GM18502 (cell line): ENCODE data around the gene FUBP3.

Experiments used
- ATAC-seq: cut with Tn5 transposase; IDR thresholded peaks from one replicate; pipeline ENCODE4 v1.9.1; 2021; ENCODE audit warnings: mild to moderate bottlenecking; ENCODE audit not compliant: unreplicated experiment, poor library complexity

FUBP3 gene

DNA sequence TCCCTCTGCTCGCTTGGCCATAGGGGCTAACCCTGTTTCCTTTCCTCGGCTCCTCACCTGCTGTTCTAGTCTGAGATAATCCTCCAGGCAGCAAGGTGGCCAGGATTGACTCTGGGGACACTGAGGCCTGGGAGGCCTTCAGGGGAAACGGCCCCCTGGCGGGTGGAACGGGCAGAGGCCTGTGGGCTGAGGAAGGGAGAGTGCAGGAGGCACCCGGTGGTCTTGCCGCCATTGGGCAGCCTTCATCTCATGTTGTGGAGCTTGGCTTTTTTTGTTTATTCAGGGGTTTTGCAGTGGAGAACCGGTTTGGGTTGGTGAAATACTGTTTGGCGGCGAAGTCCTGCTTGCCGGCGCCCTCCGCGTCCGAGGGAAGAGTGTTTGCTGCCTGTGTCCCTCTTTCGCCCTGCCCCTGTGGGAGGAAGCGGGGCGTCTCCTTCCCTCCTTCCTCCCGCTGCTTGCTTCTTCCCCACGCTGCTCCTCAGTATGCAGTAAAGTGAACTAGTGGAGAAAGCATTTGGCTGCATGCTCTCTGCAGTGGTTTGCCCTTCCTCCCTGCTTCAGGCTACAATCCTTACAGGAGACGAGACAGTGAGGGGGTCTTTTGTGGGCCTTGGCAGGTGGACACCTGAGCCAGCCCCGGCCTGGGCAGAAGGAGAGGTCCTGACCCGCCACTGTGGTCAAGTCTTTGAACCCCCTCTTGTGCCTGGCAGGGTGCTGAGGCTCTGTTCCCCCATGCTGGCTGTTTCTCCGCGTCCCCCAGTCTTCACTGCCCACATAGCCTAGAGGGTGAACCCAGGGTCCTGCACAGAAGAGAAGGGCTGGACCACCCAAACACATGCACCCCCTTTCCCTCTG lies 54.2 kb downstream of the FUBP3 start:
- ATAC-seq, result no peak

DNA sequence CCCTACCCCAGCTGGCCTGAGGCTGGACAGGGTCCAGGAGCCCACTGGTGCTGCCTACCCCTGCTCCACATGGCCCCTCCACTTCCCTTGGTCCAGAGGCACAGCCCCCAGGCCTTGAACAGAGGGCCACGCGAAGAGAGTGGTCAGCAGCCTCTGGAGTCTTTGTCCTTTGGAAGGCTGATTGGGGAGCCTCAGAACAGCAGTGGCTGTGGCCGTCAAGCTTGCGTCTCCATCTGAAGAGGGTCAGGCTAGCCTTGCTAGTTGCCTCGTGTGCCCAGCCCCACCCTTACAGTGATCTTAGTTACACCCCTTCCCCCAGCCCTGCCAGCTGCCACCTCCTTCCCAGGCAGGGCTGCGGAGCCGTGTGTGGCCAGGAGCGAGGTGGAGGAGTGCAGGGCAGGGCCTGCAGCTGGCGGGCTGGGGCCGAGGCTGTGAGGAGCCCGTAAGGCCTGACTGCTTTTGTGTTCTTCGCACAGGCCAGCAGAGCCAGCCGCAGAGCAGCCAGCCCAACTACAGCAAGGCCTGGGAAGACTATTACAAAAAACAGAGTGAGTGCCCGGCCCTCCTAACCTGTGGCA lies 54.9 kb downstream of the FUBP3 start:
- no peak for ATAC-seq

DNA sequence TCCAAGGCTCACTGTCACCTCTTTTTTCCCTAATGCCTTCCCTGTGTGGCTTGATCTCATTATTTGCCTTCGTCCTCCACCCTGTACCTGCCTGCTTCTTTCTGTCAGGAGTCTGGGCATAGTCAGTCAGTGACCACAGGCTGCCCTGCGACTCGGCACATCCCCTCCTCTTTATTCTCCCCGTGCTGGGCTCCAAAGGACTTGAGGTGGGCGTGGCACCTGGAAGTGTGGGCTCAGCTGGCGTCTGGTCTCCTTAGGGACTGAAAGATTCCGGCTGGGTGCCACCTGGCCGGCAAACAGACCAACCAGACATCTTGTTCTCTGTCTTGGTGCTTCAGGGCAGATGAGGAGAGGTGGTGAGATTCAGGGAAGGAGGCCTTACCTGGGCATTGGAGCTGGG lies 55.4 kb downstream of the FUBP3 start:
- ATAC-seq, result no peak

DNA sequence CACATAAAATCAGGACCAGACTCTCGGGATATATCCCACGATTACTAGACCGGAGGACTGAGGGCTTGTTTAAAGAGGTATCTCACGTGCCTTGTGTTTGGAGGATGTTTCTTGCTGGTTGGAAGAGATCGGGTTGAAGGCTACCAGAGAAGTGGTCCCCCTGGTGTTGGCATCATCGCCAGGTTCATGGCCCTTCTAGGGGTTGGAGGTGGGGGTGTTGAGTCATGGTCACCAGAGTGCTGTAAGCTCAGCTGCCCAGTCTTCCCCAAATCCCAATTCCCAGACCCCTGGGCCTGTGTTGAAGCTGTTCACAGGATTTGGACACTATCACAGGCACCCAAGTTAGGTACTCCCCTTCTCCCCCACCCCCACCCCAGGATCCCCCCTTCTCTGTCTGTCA lies 55.9 kb downstream of the FUBP3 start:
- no peak for ATAC-seq

GRCh38 chr9:130635721-130636647 lies 56.6 kb downstream of the FUBP3 start:
- ATAC-seq, result no peak

DNA sequence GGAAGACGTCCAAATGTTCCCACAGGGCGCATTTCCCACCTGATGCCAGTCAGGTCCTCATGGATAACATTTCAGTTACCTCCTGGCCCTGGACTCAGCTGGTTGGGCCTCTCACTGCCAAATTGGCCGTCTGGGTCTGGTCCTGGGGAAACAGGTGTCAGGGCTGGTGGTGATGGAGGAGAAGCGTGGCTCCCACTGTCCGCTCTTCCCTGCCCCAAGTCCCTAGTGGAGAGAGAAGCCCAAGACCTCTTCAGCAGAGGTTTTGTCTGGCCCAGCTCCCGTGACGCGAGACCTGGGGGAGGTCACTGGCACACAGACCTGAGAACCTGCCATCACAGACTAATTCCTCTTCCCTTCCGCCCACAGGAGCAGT lies 57.3 kb downstream of the FUBP3 start:
- ATAC-seq, result no peak

DNA sequence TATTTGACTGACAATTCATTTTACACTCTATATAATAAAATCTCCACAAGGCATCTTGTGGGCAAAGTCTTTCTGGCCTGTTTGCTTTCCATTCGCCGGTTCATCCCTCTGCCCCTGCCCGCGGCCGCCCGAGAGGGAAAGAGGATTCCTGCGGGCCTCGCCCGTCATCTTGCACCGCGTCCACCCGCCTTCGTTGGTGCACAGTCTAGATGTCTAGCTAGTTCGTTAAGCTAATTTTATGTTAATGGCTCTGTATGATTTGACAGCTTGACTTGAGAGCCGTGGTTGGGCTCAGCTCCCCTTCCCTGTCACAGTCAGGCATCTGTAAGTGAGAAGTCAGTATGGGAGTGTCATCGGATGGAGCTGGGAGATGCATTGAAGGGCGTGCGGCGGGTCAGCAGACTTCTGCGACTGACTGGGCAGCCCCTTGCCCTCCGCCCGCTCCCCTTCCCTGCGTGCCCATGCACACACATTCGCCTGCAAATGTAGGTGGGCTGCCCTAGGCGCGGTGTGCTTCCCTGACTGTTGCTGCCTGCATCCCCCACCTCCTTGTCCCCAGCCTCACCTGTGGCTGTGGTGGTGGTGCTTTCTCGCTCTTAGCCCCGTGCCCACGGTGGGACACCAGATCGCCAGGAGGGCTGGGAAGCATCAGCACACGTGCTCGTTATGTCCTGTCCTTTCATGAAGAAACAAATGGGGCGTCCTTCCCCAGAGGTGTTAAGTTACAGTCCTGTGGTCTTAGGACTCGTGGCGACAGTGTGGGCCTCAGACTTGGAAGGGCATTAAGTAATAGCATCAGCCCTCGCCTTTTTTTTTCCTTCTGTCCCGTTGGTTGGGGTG lies 59.1 kb downstream of the FUBP3 start:
- no peak for ATAC-seq

GRCh38 chr9:130639124-130639765 lies 59.9 kb downstream of the FUBP3 start:
- no peak for ATAC-seq

DNA sequence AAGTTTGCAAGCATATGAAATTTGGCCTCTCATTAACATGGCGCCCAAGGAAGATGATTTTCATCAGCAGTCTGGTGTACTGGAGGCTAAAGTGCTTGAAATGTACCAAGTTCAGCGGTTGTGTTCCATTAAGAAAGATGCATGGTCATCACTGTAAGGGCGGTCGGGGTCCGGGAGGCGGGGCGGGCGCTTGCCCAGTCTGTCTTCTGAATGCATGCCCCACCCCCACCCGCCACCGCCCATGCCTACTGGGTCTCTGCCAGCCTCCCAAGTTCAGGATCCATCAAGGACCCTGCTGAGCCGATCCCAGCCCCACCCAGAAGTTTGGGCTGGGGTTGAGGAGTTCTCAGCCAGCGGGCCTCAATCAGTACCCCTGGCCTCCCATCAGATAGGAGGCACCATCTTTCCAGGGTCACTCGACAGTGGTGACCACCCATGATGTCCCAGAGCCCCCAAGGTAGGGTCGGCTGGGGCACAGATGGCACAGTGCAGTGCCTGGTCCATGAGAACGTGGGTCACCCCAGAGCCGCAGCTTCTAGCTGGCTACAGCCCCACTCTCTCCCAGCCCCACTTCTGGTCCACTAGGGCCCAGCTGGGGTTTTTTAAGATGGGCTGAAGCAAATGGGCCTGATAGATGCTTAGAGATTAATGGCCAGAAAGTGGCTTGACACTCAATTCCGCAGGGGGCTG lies 60.6 kb downstream of the FUBP3 start:
- ATAC-seq, result no peak

DNA sequence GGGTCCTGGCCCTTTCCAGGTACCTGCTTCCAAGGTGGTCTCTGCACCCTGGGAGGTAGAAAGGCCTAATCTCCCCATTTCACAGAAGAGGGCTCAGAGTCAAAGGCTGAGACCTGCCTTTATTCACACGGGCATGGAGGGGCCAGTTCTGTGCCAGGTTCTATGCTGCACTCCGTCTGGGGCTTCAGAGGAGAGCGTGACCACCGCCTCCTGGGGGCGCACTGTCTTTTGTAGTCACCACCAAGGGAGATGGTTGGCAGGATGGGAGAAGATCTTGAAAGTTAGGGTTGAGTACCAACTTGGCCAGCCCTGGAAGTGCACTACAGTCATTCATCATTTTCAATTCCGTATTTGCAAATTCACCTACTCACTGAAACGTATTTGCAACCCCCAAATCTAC lies 61.3 kb downstream of the FUBP3 start:
- no peak for ATAC-seq

DNA sequence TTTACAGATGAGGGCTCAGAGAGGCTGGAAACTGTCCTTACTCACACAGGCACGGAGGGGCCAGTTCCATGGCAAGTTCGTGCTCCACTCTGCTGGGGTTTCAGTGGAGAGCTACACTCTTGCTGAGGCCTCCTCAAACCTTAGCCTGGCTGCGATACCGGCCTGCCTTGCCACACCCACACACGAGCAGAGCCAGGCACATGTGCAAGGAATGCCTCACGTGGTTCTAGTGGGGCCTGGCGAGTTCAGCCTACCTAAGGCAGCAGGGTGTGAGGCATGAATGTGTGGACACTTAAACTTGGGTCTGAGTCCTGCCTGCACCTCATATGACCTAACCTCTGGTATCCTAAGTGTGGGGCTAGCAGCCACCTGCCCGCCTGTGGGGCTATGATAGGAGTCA lies 63.5 kb downstream of the FUBP3 start:
- ATAC-seq, result no peak

- no peak for ATAC-seq
These were observed 71.8 kb downstream of the FUBP3 start for GRCh38 chr9:130651221-130651620.

DNA sequence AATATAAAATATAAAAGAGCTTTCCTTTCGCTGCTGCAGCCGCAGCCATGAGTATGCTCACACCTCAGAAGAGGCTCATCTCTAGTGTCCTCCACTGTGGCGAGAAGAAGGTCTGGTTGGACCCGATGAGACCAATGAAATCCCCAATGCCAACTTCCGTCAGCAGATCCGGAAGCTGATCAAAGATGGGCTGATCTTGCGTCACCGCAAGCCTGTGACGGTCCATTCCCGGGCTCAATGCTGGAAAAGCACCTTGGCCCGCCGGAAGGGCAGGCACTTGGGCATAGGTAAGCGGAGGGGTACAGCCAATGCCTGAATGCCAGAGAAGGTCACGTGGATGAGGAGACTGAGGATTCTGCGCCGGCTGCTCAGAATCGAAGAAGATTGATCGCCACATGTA lies 72.4 kb downstream of the FUBP3 start:
- ATAC-seq, result no peak

DNA sequence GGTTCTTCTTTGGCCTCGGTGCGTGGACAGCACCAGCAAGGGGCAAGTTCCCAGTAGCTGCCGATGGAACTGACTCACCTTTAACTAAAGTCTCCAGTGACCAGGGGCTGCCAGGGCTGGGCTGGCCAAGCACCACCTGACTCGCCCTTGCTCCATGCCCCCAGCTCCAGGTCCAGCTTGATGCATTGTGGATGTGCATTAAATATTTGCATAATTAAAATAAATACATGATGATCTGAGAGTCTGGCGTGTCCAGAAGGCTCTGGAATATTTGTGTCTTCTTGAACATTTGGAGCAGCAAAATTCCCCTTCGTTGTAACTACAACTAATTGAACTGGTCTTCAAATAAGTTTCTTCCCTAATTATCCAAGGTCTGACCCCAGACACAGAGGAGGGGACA lies 75.5 kb downstream of the FUBP3 start:
- no peak for ATAC-seq

DNA sequence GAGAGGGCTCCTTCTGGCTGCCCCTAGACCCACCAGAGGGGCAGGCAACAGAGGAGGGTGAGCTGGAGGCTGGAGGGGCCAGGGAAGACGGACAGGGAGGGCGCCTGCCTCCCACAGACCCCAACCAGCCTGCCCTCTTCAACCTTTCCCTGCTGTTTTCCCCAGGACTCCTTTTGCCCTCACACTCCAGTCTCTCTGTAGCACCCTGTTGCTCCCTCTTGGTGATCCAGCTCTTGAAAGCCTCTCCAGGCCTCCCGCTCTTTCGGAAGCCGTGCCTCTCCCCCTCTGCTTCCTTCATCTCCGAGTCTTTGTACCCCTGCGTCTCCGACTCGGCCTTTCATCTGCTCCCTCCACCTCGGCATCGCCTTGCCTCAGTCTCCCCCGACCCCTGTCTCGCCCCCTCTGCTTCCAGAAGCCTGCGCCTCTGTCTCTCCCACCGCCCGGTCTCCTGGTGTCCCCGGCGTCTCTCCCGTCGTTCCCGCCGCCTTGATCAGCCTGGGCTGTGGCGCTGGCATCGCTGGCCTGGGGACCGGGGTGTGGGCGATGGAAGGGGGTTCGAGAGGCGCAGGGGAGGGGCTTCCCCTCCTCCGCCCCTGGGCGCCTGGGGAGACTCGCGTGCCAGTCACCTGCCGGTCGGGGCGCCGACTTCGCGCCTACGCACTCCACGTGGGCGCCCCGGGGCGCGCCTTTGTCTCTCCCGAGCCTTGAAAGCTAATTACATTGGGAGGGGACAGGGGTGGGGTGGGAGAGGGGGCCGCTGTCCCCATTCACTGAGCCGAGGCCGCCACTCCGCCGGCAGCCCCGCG lies 79.7 kb downstream of the FUBP3 start:
- ATAC-seq, result no peak

DNA sequence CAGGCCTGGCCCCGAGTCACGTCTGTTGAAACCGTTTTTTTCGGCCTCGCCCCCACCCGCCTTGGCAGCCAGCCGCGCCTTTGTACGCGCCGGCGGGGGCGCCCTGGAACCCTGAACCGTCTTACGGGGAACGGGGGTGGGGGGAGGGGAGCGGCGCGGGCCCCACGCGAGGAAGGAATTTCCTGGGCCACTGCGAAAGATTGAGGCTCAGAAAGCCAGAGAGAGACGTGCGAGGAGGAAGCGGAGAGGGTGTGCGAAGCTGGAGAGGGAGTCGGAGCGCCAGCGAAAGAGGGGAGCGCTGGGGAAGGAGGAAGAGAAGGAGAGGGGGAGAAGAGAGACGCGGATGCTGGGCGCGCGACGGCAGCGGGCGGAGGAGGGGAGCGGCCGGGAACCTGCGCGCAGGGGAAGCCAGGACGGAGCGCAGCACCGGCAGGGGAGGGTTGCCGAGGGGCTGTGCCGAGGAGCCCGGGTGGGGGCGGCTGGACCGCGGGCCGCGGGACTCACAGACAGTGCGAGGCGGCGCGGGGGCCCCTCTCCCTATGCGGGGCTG lies 80.4 kb downstream of the FUBP3 start:
- no peak for ATAC-seq

- no peak for ATAC-seq
These were observed 80.9 kb downstream of the FUBP3 start for GRCh38 chr9:130660326-130660682.
